Activated naive CD8-positive, alpha-beta T cell (primary cell): Measurements from ENCODE around the gene JAM3.

Source experiments
- H3K27ac Mint-ChIP-seq: one replicate; pipeline ENCODE4 v1.8.0; 2021; ENCODE audit warnings: mixed read lengths
- H3K27me3 Mint-ChIP-seq: one replicate; pipeline ENCODE4 v1.8.0; 2021; ENCODE audit warnings: mixed read lengths
- H3K36me3 Mint-ChIP-seq: one replicate; pipeline ENCODE4 v1.8.0; 2021; ENCODE audit warnings: mixed read lengths
- H3K4me1 Mint-ChIP-seq: one replicate; pipeline ENCODE4 v1.8.0; 2021; ENCODE audit warnings: low read depth, mixed read lengths
- H3K4me3 Mint-ChIP-seq: one replicate; pipeline ENCODE4 v1.8.0; 2021; ENCODE audit warnings: mild to moderate bottlenecking, mixed read lengths
- H3K9me3 Mint-ChIP-seq: one replicate; pipeline ENCODE4 v1.8.0; 2021; ENCODE audit warnings: low read depth, mixed read lengths

Gene JAM3

GRCh38 chr11:134068829-134069425 lies at the start of gene JAM3:
Gene JAM3 (plus strand): TSS chr11:134069072. CDS start chr11:134069084, 12 bp downstream.
- Mint-ChIP-seq H3K9me3 (no peaks in the 10 kb centered on the region), H3K27ac (peak within 1 kb of the TSS; percentile 65), H3K4me3 (peak within 1 kb of the TSS; percentile 95), H3K4me1 (peaks cover 11% of the 10 kb centered on the region), H3K27me3 (no peaks in the 10 kb centered on the region), H3K36me3 (no peaks in the 10 kb centered on the region)

- Mint-ChIP-seq H3K27me3 (peaks cover 2% of the 10 kb centered on the region), H3K9me3 (no peaks in the 10 kb centered on the region), H3K4me3 (no peak overlapping the region), H3K4me1 (peaks cover 10% of the 10 kb centered on the region), H3K36me3 (no peaks in the 10 kb centered on the region), H3K27ac (no peak overlapping the region)
Observed at GRCh38 chr11:134019500-134019899, 49.4 kb upstream of the JAM3 start.

DNA sequence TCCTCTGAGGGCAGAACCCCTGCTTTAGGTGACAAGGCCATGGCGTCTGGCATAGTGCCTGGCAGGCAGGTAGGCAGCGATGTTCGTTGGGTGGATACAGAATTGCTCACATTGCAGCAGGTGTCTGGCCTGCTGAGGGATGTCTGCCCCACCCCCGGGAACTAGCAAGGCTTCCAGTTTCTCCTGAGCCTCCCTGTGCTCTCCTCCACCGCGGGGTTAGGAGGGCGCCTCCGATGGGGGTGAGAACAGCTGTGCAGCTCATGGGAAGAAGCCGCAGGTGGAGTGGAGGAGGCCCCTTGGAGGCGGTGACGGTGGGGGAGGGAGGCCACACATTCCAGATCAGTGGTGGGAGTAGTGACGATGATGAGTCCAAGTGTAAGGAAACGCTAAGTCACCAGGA lies 48.3 kb upstream of the JAM3 start:
- H3K27me3 Mint-ChIP-seq: peaks cover 2% of the 10 kb centered on the region
- H3K4me1 Mint-ChIP-seq: peaks cover 10% of the 10 kb centered on the region
- H3K27ac Mint-ChIP-seq: no peak overlapping the region
- no peaks in the 10 kb centered on the region for H3K9me3 Mint-ChIP-seq
- no peak overlapping the region for H3K4me3 Mint-ChIP-seq
- no peaks in the 10 kb centered on the region for H3K36me3 Mint-ChIP-seq

DNA sequence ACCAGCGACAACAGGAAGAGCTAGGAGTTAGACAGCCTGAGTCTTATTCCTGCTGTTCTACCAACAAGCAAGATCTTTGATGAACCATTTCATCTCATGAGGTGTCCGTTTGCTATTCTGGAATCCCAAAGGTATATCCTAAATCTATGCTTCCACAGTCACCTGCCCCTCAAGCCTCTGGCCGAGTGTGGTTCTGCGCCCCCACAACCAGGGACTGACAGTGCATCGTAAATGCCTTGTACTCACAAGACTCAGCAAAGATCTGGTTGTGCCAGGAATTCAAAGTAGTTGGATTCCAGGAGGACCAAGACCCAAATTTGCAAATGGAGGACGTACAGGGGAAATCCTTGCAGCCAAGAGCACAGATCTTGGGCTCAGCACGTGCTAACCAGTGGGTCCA lies 47.5 kb upstream of the JAM3 start:
- peaks cover 15% of the 10 kb centered on the region for H3K4me1 Mint-ChIP-seq
- no peak overlapping the region for H3K27ac Mint-ChIP-seq
- no peaks in the 10 kb centered on the region for H3K9me3 Mint-ChIP-seq
- no peak overlapping the region for H3K4me3 Mint-ChIP-seq
- H3K27me3 Mint-ChIP-seq: no peaks in the 10 kb centered on the region
- no peaks in the 10 kb centered on the region for H3K36me3 Mint-ChIP-seq

DNA sequence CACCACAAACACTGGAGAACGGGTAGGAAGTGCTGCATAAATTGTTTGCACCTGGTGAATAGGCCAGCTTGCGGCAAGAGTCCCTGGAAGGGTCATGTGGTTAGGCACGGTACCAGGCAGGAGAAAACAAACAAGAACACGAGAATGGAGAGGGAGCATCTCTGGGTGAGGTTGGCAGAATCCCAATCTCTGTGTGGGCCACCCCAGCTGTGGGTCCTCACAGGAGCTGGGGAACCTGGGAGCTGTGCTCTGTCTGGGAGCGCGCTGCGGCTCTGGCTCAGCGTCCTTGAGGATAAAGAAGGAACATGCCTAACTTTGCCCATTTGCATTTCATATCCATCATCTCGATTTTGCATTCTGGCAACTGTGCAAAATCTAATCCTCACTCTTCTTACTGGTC lies 46.1 kb upstream of the JAM3 start:
- no peaks in the 10 kb centered on the region for H3K27me3 Mint-ChIP-seq
- H3K4me3 Mint-ChIP-seq: no peak overlapping the region
- no peaks in the 10 kb centered on the region for H3K36me3 Mint-ChIP-seq

DNA sequence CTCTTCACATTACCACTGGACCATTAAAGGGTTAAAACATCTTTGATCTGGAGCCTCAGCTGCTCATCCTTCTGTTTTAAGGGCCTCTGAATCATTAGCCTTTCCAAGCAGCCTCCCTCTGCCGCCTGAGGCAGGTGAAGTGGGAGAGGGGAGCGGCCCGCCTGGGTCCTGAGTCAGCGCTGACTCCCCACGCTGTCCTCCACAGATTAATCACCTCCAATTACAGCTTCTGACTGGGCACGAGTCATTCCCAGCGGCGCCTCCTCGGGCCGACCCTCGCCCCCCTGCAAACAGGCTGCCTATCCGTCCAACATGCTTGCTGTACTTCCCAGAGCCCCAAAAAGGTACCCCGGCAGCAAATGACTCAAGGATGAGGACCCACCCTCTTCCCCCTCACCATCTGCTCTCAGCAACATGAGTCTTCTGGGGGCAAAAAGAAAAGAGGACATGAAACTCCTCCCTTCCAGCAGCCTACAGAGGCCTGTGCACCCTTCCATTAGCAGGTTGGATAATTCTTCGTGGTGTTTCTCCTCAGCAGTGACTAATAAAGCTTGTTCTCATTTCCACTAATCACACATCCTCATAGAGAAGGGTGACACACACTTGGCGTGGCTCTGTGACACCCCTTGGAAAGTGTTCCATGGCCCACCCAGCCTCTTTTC lies 44.3 kb upstream of the JAM3 start:
- no peaks in the 10 kb centered on the region for H3K9me3 Mint-ChIP-seq
- H3K27me3 Mint-ChIP-seq: no peaks in the 10 kb centered on the region
- H3K27ac Mint-ChIP-seq: no peak overlapping the region
- H3K4me1 Mint-ChIP-seq: peaks cover 47% of the 10 kb centered on the region
- H3K4me3 Mint-ChIP-seq: no peak overlapping the region
- H3K36me3 Mint-ChIP-seq: no peaks in the 10 kb centered on the region

More for the DNA sequence above, 46.1 kb upstream of the JAM3 start:
- H3K9me3 Mint-ChIP-seq: no peaks in the 10 kb centered on the region
- H3K4me1 Mint-ChIP-seq: peaks cover 29% of the 10 kb centered on the region
- H3K27ac Mint-ChIP-seq: no peak overlapping the region

DNA sequence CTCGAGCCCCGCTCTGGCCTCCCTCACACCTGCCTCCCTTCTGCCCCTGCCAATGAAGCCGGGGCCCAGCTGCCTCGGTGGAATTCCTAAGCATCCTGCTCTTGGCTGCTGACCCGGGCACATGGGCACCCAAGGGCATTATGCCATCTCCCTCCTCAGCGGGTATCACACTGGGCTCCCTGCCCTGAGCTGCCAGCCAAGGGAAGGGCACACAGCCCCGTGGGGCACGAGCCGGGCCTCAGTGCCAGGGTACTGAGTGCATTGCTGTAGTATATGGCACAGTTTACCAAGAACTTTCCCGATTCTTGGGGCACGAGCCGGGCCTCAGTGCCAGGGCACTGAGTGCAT lies 43.8 kb upstream of the JAM3 start:
- no peaks in the 10 kb centered on the region for H3K9me3 Mint-ChIP-seq
- H3K36me3 Mint-ChIP-seq: no peaks in the 10 kb centered on the region
- H3K27ac Mint-ChIP-seq: no peak overlapping the region
- peaks cover 50% of the 10 kb centered on the region for H3K4me1 Mint-ChIP-seq
- no peaks in the 10 kb centered on the region for H3K27me3 Mint-ChIP-seq
- no peak overlapping the region for H3K4me3 Mint-ChIP-seq

- H3K27ac Mint-ChIP-seq: peak overlapping the region; percentile 4
- H3K27me3 Mint-ChIP-seq: no peaks in the 10 kb centered on the region
- peaks cover 45% of the 10 kb centered on the region for H3K4me1 Mint-ChIP-seq
- H3K4me3 Mint-ChIP-seq: peak overlapping the region; percentile 14
- no peaks in the 10 kb centered on the region for H3K36me3 Mint-ChIP-seq
- no peaks in the 10 kb centered on the region for H3K9me3 Mint-ChIP-seq
Observed at GRCh38 chr11:134026655-134027343, 42.1 kb upstream of the JAM3 start.

DNA sequence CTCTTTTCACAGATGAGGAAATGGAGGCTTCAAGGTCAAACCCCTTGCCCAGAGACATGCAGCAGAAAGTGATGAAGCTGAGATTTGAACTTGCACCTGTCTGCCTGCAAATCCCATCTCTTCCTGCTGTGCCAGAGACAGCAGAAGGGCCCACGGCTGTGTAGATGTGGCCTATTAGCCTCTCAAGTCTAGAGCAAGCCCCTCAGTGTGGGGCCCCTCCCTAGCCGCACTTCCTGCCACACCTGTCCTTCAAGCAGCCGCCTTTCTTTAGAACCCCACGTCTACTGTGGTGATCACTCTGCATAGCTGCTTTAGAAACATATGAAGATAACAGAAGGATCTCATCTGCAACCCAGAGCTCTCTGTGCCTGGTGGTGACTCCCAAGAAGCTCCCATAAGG lies 41.2 kb upstream of the JAM3 start:
- H3K27ac Mint-ChIP-seq: peak overlapping the region; percentile 54
- H3K9me3 Mint-ChIP-seq: no peaks in the 10 kb centered on the region
- H3K27me3 Mint-ChIP-seq: no peaks in the 10 kb centered on the region
- H3K4me1 Mint-ChIP-seq: peaks cover 53% of the 10 kb centered on the region
- no peak overlapping the region for H3K4me3 Mint-ChIP-seq
- H3K36me3 Mint-ChIP-seq: no peaks in the 10 kb centered on the region

GRCh38 chr11:134028368-134028920 lies 40.4 kb upstream of the JAM3 start:
- Mint-ChIP-seq H3K27me3 (no peaks in the 10 kb centered on the region), H3K27ac (peak overlapping the region; percentile 72)

DNA sequence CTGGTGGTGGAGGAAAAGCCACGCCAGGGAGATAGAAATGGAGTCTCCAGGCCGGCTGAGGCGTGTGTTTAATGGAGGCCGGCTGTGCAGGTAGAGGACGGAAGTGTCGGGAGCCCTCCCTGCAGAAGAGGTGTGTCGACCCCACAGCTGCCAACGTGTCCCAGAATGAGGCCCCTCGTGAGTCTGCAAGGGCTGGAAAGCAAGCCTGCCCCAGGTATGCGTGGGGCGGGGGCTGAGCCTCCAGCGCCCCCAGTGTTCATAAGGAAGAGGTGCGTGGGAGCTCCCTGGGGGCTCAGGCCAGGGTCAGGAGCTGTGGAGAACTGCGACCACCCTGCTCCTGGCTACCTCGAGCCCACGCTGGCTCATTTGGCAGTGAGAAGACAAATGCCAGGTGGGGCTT lies 38.0 kb upstream of the JAM3 start:
- Mint-ChIP-seq H3K36me3 (no peaks in the 10 kb centered on the region), H3K4me1 (peaks cover 84% of the 10 kb centered on the region), H3K27ac (no peak overlapping the region), H3K4me3 (no peak overlapping the region), H3K27me3 (no peaks in the 10 kb centered on the region), H3K9me3 (no peaks in the 10 kb centered on the region)

More at GRCh38 chr11:134028368-134028920, 40.4 kb upstream of the JAM3 start:
- Mint-ChIP-seq H3K4me3 (no peak overlapping the region), H3K36me3 (no peaks in the 10 kb centered on the region), H3K4me1 (peaks cover 61% of the 10 kb centered on the region), H3K9me3 (no peaks in the 10 kb centered on the region)

DNA sequence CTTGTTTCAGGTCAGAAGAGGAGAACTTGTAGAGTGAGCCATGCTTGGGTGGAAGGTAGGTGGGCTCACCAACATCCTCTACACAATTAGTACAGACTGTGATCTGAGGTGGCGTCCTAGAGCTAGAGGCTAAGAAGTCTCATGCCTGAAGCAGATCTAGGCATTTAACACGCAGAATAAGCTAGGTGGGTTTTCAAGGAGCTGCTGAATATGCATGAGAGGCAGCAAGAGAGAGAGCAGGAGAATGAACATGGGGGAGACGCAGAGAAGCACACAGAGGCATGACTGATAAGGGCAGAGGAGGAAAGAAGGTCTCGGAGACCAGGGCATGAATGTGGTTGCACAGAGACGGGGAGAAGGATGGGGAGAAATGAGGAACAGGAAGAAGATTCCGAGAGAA lies 36.8 kb upstream of the JAM3 start:
- Mint-ChIP-seq H3K27ac (peak overlapping the region; percentile 30), H3K4me1 (peaks cover 80% of the 10 kb centered on the region), H3K4me3 (peak overlapping the region; percentile 45), H3K9me3 (no peaks in the 10 kb centered on the region), H3K27me3 (no peaks in the 10 kb centered on the region), H3K36me3 (no peaks in the 10 kb centered on the region)

DNA sequence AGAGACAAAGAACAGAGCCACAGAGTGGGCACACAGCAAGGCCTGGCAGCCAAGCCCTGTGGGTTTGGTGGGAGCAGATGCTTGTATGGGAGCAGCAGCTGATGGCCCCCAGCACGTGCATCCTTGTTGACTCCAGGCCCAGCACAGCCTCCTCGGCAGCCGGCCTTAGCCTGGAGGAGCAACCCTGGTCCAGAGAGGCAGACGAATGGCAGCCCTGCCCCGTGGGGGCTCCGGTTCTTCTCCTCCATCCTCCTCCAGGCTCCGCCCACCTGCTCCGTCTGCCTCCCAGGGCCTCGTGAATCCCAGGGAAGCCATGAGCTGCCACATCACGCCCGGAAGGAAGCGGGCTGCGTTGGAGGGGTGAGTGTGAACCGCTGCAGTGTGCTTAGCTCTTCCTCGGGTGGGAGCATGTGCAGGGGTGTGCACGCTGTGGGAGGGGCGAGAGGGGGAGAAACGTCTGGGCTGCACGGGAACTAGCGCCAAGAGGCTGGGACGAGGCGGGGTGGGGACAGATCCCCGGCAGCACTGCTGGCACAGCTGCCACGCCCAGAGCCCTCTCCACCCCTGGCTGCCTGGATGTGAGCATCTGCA lies 36.3 kb upstream of the JAM3 start:
- Mint-ChIP-seq H3K36me3 (no peaks in the 10 kb centered on the region), H3K27me3 (no peaks in the 10 kb centered on the region), H3K4me3 (peak overlapping the region; percentile 45), H3K9me3 (no peaks in the 10 kb centered on the region), H3K27ac (peak overlapping the region; percentile 30), H3K4me1 (peaks cover 78% of the 10 kb centered on the region)

GRCh38 chr11:134033276-134033675 lies 35.6 kb upstream of the JAM3 start:
- no peaks in the 10 kb centered on the region for H3K27me3 Mint-ChIP-seq
- H3K9me3 Mint-ChIP-seq: no peaks in the 10 kb centered on the region
- peak overlapping the region; percentile 60 for H3K4me3 Mint-ChIP-seq
- H3K36me3 Mint-ChIP-seq: no peaks in the 10 kb centered on the region
- peaks cover 75% of the 10 kb centered on the region for H3K4me1 Mint-ChIP-seq
- H3K27ac Mint-ChIP-seq: peak overlapping the region; percentile 41
